H1 (cell line): ENCODE measurements around the gene MAML3. TPM values are rescaled to one million over a fixed set of nuclear protein-coding genes. Genes with fewer than 3 reads are reported as not detected.

ENCODE experiments used
- ASH2L ChIP-seq: fragments of 200-600, 300-600 bp; sonication (generic); IDR thresholded peaks from one replicate; pipeline ENCODE4 v1.7.1; 2017; ENCODE audit warnings: low read length
- GTF2F1 ChIP-seq: IDR thresholded peaks from 2 replicates; pipeline ENCODE4 v1.6.1; 2012; ENCODE audit warnings: low read depth, low read length, improper control_type of control experiment, borderline replicate concordance
- RBBP5 ChIP-seq: IDR thresholded peaks from 2 replicates; pipeline ENCODE4 v1.7.1; 2012; ENCODE audit warnings: low read depth, mild to moderate bottlenecking, inconsistent platforms, low read length, moderate library complexity, borderline replicate concordance
- polyA plus RNA-seq, 7 experiments: library from polyadenylated mRNA; depleted of rRNA in 3 of 7; stranded (reverse) in 5 of 7; unstranded in 2 of 7; fragments of >200 nt in 5 of 7; fragments of 200-250 nt in 2 of 7; gene quantifications; 1 replicate in 5 of 7; 2 replicates in 1 of 7; 4 replicates in 1 of 7; pipeline versions ENCODE4 v1.2.1 to v1.2.3, GENCODE V29; 2011 to 2013; ENCODE audit warnings: missing spikeins in 2 of 7, mixed read lengths in 2 of 7
- total RNA-seq: library from RNA; stranded (reverse); fragmentation: NEBNext Ultra II Directional; extraction: Animal tissue kit (Norgen Biotek cat#: 25700); gene quantifications from 2 replicates; pipeline ENCODE4 v1.2.1, GENCODE V29; 2021
- TF ChIP-seq, protein P1 (sequence below): fragments of 300-600 bp; sonication (generic); IDR thresholded peaks from 2 replicates; pipeline ENCODE4 v1.7.1; 2012; ENCODE audit warnings: low read length, moderate library complexity, mild to moderate bottlenecking, inconsistent platforms; ENCODE audit not compliant: insufficient replicate concordance

The MAML3 gene
- total and polyA plus RNA-seq, 2 of the 8 experiments (the other 6 are each of a cell fraction or from before 2014, with no cell fraction given): 2.1 to 5.7 TPM

DNA sequence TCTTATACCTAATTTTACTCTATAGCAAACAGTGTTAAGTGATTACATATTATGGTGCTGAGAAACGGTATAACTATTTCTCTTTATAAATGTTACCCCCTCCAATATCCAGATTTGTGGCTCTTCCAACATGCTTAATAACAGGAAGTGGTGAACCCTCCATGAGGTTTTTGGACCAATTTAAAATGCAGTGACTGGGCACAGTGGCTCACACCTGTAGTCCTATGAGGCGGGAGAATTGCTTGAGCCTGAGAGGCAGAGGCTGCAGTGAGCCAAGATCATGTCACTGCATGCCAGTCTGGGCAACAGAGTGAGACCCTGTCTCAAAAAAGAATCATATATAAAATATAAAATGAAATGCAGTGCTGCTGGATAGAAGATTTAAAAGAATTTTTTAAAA lies 351.1 kb downstream of the MAML3 start (continued):
- TF ChIP-seq, protein P1, sequence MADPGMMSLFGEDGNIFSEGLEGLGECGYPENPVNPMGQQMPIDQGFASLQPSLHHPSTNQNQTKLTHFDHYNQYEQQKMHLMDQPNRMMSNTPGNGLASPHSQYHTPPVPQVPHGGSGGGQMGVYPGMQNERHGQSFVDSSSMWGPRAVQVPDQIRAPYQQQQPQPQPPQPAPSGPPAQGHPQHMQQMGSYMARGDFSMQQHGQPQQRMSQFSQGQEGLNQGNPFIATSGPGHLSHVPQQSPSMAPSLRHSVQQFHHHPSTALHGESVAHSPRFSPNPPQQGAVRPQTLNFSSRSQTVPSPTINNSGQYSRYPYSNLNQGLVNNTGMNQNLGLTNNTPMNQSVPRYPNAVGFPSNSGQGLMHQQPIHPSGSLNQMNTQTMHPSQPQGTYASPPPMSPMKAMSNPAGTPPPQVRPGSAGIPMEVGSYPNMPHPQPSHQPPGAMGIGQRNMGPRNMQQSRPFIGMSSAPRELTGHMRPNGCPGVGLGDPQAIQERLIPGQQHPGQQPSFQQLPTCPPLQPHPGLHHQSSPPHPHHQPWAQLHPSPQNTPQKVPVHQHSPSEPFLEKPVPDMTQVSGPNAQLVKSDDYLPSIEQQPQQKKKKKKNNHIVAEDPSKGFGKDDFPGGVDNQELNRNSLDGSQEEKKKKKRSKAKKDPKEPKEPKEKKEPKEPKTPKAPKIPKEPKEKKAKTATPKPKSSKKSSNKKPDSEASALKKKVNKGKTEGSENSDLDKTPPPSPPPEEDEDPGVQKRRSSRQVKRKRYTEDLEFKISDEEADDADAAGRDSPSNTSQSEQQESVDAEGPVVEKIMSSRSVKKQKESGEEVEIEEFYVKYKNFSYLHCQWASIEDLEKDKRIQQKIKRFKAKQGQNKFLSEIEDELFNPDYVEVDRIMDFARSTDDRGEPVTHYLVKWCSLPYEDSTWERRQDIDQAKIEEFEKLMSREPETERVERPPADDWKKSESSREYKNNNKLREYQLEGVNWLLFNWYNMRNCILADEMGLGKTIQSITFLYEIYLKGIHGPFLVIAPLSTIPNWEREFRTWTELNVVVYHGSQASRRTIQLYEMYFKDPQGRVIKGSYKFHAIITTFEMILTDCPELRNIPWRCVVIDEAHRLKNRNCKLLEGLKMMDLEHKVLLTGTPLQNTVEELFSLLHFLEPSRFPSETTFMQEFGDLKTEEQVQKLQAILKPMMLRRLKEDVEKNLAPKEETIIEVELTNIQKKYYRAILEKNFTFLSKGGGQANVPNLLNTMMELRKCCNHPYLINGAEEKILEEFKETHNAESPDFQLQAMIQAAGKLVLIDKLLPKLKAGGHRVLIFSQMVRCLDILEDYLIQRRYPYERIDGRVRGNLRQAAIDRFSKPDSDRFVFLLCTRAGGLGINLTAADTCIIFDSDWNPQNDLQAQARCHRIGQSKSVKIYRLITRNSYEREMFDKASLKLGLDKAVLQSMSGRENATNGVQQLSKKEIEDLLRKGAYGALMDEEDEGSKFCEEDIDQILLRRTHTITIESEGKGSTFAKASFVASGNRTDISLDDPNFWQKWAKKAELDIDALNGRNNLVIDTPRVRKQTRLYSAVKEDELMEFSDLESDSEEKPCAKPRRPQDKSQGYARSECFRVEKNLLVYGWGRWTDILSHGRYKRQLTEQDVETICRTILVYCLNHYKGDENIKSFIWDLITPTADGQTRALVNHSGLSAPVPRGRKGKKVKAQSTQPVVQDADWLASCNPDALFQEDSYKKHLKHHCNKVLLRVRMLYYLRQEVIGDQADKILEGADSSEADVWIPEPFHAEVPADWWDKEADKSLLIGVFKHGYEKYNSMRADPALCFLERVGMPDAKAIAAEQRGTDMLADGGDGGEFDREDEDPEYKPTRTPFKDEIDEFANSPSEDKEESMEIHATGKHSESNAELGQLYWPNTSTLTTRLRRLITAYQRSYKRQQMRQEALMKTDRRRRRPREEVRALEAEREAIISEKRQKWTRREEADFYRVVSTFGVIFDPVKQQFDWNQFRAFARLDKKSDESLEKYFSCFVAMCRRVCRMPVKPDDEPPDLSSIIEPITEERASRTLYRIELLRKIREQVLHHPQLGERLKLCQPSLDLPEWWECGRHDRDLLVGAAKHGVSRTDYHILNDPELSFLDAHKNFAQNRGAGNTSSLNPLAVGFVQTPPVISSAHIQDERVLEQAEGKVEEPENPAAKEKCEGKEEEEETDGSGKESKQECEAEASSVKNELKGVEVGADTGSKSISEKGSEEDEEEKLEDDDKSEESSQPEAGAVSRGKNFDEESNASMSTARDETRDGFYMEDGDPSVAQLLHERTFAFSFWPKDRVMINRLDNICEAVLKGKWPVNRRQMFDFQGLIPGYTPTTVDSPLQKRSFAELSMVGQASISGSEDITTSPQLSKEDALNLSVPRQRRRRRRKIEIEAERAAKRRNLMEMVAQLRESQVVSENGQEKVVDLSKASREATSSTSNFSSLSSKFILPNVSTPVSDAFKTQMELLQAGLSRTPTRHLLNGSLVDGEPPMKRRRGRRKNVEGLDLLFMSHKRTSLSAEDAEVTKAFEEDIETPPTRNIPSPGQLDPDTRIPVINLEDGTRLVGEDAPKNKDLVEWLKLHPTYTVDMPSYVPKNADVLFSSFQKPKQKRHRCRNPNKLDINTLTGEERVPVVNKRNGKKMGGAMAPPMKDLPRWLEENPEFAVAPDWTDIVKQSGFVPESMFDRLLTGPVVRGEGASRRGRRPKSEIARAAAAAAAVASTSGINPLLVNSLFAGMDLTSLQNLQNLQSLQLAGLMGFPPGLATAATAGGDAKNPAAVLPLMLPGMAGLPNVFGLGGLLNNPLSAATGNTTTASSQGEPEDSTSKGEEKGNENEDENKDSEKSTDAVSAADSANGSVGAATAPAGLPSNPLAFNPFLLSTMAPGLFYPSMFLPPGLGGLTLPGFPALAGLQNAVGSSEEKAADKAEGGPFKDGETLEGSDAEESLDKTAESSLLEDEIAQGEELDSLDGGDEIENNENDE: no peak
- TF ChIP-seq ASH2L (no peak), RBBP5 (no peak), GTF2F1 (no peak)
